GM19099 (cell line): ENCODE data around the gene SLC16A8.

Experiments
- POLR2A ChIP-seq: IDR thresholded peaks from 3 replicates; pipeline ENCODE4 v1.6.1; 2011; ENCODE audit warnings: low read depth; ENCODE audit not compliant: insufficient read length; ENCODE audit errors: extremely low read depth

Gene SLC16A8

GRCh38 chr22:38072322-38073149, 11.4 kb downstream of the SLC16A8 start:
- no peak for TF ChIP-seq POLR2A

- TF ChIP-seq POLR2A, result no peak
Observed at GRCh38 chr22:38071421-38072321, 12.3 kb downstream of the SLC16A8 start.

DNA sequence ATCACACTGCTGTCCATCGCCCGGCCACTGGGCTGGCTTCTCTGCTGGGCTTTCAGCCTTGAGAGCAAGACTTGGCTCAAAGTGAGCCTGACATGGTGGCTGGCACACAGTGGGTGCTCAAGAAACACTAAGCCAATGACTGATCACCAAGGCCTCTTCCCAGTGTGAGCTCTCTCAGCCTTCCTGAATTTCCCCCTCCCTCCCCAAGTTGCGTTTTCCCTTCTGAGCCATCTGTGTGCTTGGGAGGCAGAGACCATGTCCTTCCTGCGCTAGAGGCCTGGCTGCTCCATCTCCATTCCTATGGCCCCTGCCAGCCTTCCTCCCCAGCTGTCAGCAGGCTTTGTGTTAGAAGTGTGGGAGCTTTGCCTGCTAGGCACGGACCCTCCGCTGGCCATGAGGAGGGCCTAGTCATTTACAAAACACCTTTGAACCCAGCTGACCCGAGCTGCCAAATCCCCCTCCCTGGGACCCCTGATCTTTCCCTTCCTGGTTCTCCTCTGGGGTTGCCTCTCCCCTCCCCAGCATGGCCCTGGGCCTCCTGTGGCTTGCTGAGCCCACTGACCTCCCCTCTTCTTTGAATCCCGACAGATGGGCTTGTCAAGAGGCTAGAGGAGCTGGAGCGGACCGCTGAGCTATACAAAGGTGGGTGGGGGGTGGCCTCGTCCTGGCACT, 13.6 kb downstream of the SLC16A8 start:
- TF ChIP-seq POLR2A, result no peak

DNA sequence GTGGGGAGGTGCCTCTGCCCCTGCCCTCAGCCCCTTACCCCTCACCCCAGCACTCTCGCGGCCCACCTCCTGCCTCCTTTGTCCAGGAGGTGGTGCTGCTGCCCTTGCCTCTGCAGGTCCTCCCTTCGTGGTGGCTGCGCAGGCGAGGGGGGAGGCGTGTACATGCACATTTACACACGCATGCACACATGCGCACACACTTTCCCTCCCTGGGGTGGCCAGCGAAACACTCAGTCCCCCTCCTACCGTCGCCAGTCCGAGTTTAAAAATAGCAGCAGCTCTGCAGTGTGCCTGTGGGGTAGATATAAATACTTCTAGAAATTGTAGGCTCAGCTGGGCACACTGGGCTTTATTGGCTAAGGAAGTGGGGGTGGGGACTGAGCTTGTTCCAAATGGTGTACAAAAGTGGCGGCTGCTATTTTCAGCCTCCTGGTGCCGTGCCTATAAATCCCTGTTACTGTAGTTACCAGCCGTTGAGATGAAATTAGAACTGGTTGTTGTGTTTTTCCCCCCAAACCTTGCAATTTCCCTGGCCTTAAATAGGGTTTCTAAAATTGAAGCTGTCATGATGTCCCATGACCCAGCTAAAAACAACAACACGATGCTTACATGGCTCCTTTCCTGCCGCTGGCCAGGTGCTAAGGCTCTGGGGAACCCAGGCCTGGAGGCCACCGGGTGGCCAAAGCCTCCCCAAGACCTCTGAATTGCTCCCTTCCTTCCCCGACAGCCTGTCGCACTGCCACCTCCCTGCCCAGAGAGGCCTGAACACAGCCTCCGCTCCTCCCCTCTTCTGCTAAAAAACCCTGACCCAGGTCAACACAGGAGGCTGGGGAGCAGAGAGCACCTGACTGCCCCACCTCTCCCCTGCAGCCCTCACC, 14.4 kb downstream of the SLC16A8 start:
- no peak for TF ChIP-seq POLR2A

DNA sequence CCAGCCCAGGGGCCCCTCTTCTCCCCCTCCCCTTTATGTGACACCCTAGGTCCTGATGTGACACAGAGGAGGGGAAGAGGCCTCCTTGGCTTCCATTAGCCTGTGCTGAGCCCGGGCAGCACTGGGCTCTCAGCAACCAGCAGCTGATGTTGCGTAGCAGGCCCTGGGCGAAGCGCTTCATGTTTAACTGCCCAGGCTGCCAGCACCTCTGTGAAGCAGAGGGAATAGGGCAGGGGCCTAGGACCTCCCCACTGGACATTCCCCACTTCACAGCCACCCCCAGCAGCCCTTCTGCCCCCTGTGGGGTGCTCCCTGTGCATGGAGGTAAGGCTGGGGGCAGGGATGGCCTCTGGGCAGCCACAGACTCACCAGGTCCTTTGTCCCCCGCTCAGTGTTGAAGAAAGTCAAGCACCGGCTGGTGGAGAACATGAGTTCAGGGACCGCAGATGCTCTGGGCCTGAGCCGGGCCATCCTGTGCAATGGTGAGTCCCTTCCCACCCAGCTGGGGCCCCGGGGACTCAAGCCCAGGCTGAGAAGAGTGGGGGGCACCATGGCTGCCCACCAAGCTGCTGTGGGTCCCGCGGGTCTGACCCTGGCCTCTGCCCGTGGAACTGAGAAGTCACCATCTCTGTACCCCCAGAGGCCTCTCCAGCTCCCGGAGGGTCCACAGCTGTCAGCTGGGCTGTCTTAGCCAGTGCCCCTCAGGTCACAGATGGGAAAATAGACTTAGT, 15.2 kb downstream of the SLC16A8 start:
- no peak for TF ChIP-seq POLR2A

- TF ChIP-seq POLR2A, result no peak
Observed at GRCh38 chr22:38067761-38068360, 16.1 kb downstream of the SLC16A8 start.

DNA sequence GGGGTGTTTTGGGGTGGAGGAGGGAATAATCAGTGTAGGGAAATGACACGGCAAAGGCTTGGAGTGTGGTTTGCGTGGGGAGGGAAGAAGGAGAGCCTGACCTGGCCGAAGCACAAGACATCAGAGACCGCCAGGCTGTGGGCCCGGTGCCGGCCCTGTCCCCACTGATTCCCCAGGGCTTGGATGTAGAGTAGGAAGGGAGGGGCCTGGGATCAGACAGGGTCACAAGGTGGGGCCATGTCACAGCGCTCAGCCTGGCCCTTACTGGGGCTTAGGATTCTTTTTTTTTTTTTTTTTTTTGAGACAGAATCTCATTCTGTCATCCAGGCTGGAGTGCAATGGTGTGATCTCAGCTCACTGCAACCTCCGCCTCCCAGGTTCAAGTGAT, 17.0 kb downstream of the SLC16A8 start:
- no peak for TF ChIP-seq POLR2A

DNA sequence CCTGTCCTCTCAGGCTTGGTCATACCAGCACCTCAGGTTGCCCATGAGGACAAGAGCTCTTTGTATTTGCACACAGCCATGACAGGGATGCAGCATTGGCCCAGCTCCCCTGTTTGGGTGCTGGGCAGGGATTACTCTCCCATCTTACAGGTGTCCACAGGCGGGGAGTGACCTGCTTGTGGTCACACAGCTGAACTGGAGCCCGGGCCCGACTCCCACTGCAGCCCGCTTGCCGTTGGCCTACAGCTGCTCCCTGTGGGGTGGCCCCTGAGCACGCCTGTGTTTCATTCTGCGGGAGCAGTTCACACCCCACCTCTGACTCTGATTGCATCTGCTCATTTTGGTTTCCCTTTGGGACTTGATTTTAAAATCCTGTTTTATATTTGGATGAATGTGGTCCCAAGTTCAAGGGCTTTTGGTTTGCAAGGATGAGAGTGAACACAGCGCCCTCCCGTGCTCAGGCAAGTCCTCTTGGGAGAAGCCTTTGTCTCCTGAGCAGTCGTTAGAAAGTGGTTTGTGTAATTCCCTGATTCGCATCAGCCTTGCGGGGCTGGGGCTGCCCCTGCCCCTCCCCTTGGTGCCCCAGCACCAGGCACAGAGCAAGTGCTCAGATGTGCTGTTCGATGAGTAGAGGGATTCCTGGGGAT, 17.5 kb downstream of the SLC16A8 start:
- TF ChIP-seq POLR2A, result no peak

GRCh38 chr22:38065539-38065938, 18.4 kb downstream of the SLC16A8 start:
- TF ChIP-seq POLR2A, result no peak

DNA sequence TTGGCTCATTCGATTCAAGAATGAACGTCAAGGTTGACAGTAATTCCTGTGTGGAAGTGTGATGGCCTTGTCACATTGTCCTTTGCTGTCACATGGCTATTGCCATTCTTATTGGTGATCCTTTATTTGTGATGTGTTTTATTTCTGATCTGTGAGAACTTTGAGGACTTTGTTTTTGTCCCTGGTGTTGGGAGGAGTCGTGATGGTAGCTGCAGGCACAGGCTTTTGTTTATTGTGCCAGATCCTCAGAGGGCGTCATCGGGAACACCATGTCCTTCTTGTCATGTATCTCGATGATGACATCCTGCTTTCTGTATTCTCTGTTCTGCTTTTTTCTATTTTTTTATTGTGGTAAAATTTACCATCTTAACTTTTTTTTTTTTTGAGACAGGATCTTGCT, 21.2 kb downstream of the SLC16A8 start:
- TF ChIP-seq POLR2A, result no peak

DNA sequence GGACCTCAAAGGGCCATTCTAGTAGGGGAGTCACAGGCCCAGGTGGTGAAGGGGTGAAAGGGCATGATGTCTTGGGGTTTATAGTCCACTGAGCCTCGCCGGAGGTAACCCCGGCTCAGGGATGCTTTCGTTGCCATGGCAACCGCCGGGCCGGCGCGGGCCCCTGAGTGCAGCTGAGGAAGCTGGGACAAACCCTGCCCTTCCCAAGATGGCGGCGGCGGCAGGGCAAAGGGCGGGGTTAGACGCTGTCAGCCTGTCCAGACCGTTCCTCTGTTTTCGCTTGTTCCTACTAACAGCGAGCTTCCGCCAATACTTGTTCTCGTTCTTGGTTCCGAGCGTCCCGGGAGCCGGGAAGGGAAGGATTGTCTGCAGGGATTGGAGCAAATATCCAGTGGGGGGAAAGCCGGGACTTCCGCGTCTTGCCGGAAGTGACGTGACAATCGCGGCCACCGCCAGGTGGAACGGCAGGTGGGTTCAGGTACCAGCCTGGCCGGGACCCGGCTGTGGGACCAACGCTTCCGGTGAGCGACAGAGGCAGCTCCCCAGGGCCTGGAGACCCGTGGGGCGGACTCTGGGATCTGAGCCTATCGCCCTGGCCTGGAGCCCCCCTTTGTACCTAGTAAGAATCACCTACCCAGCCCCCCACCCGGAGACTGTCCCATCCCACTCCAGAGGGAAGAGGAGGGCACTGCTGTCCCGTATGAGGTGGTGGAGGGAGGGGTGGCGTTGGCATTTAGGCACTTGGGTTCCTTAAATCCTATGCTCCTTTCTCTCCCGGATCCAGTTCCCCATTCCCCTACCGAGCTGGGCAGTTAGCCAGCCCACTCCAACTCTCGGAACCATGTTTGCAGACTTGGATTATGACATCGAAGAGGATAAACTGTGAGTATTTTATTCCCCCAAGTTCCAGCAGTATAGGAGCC, 26.8 kb downstream of the SLC16A8 start, which contains the start of gene PICK1:
PICK1 (plus strand) TSS at position 436 of the 923 bp plus-strand sequence; CDS start at position 842, 406 bp downstream.
- TF ChIP-seq POLR2A, result peak; percentile 50
